Smooth muscle cell (in vitro differentiated cells): ENCODE results near the gene ZC3H12D. TPM values are rescaled to one million over a fixed set of nuclear protein-coding genes. Genes with fewer than 3 reads are reported as not detected.
"Not testable (repeated sequence)": the region's sequence is repeated elsewhere in the genome, so short reads cannot be mapped to it uniquely, and the experiment has no call there.

ENCODE experiments used
- DNase-seq: peaks from one replicate; lab custom pipeline; 2025; ENCODE audit not compliant: unreplicated experiment; lab: John Stamatoyannopoulos, UW
- H2AFZ ChIP-seq: fragments of 200-600 bp; sonication (generic); 2 replicates; pipeline ENCODE4 v1.6.0; 2016; ENCODE audit warnings: antibody characterized with exemption, low read depth, mild to moderate bottlenecking
- H3F3A ChIP-seq: fragments of 200-600 bp; sonication (generic); 2 replicates; pipeline ENCODE4 v1.6.0; 2017; ENCODE audit warnings: antibody characterized with exemption, low read depth
- H3K27ac ChIP-seq: fragments of 200-600 bp; sonication (generic); 2 replicates; pipeline ENCODE4 v1.5.1; 2016; ENCODE audit warnings: low read depth, mild to moderate bottlenecking
- H3K27me3 ChIP-seq: fragments of 200-600 bp; sonication (generic); 2 replicates; pipeline ENCODE4 v1.6.1; 2016; ENCODE audit warnings: low read depth, mild to moderate bottlenecking
- H3K36me3 ChIP-seq: fragments of 200-600 bp; sonication (generic); 2 replicates; pipeline ENCODE4 v1.5.1; 2016; ENCODE audit warnings: low read depth
- H3K4me1 ChIP-seq: fragments of 200-600 bp; sonication (generic); 2 replicates; pipeline ENCODE4 v1.5.1; 2016; ENCODE audit warnings: low read depth
- H3K4me2 ChIP-seq: fragments of 200-600 bp; sonication (generic); 2 replicates; pipeline ENCODE4 v1.6.0; 2016; ENCODE audit warnings: mild to moderate bottlenecking
- H3K4me3 ChIP-seq: fragments of 200-600 bp; sonication (generic); 2 replicates; pipeline ENCODE4 v1.5.1; 2016; ENCODE audit warnings: mild to moderate bottlenecking
- H3K79me2 ChIP-seq: fragments of 200-600 bp; sonication (generic); 2 replicates; pipeline ENCODE4 v1.6.0; 2016; ENCODE audit warnings: low read depth, mild to moderate bottlenecking
- H3K9ac ChIP-seq: fragments of 200-600 bp; sonication (generic); 2 replicates; pipeline ENCODE4 v1.6.0; 2016; ENCODE audit warnings: low read depth
- H3K9me3 ChIP-seq: fragments of 200-600 bp; sonication (generic); replicated peaks from 2 replicates; pipeline ENCODE4 v1.5.1; 2016; ENCODE audit warnings: low read depth
- H4K20me1 ChIP-seq: fragments of 200-600 bp; sonication (generic); 2 replicates; pipeline ENCODE4 v1.6.0; 2016; ENCODE audit warnings: low read depth
- WGBS: methylation state at CpG from one replicate; pipeline ENCODE4 v1.1.7; 2016; ENCODE audit warnings: low lambda C conversion rate; 5-methylcytosine and 5-hydroxymethylcytosine counted together
- polyA plus RNA-seq: library from polyadenylated mRNA; unstranded; fragments of >200 nt; fragmentation: Nextera tagmentation; extraction: Ambion mirVana; gene quantifications from 2 replicates; pipeline ENCODE4 v1.2.1, GENCODE V29; 2016
- total RNA-seq: library from RNA; depleted of rRNA; stranded (reverse); fragments of >200 nt; gene quantifications from 2 replicates; pipeline ENCODE4 v1.2.3, GENCODE V29; 2014
- TF ChIP-seq, protein P1 (sequence below): fragments of 200-600 bp; sonication (generic); IDR thresholded peaks from 2 replicates; pipeline ENCODE4 v1.5.1; 2017; ENCODE audit warnings: borderline replicate concordance, mild to moderate bottlenecking, antibody characterized with exemption; ENCODE audit not compliant: insufficient read depth, poor library complexity, severe bottlenecking

ZC3H12D gene
- total and polyA plus RNA-seq, 2 experiments from 2014 or later: not detected

DNA sequence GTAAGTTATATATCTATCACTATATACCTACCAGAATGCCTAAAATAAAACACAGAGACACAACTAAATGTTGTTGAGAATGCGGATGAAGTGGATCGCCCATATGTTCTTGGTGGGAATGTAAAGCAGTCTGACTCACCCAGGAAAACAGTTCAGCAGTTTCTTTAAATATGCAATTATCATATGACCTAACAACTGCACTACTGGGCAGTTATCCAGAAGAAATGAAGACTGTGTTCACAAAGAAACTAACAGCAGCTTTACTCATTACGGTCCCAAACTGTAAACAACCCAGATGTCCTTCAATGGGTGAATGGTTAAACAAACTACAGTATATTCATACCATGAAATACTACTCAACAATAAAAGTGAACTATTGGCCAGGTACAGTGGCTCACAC lies 14.3 kb upstream of the ZC3H12D start:
- peak overlapping the region; percentile 46 for H3K4me2 ChIP-seq
- peak overlapping the region; percentile 45 for H3K27ac ChIP-seq
- H4K20me1 ChIP-seq: peaks cover 3% of the 10 kb centered on the region
- H3K36me3 ChIP-seq: no peaks in the 10 kb centered on the region
- TF ChIP-seq, protein P1, sequence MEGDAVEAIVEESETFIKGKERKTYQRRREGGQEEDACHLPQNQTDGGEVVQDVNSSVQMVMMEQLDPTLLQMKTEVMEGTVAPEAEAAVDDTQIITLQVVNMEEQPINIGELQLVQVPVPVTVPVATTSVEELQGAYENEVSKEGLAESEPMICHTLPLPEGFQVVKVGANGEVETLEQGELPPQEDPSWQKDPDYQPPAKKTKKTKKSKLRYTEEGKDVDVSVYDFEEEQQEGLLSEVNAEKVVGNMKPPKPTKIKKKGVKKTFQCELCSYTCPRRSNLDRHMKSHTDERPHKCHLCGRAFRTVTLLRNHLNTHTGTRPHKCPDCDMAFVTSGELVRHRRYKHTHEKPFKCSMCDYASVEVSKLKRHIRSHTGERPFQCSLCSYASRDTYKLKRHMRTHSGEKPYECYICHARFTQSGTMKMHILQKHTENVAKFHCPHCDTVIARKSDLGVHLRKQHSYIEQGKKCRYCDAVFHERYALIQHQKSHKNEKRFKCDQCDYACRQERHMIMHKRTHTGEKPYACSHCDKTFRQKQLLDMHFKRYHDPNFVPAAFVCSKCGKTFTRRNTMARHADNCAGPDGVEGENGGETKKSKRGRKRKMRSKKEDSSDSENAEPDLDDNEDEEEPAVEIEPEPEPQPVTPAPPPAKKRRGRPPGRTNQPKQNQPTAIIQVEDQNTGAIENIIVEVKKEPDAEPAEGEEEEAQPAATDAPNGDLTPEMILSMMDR: no peak
- DNase-seq: no peak
- H3K27me3 ChIP-seq: no peaks in the 10 kb centered on the region
- no peaks in the 10 kb centered on the region for H3K4me1 ChIP-seq
- H3K79me2 ChIP-seq: no peaks in the 10 kb centered on the region
- H2AFZ ChIP-seq: no peak overlapping the region
- H3K9me3 ChIP-seq: no peaks in the 10 kb centered on the region
- peaks cover 2% of the 10 kb centered on the region for H3F3A ChIP-seq
- H3K4me3 ChIP-seq: no peak overlapping the region
- WGBS: 24% methylated on average over 3 of the region's 3 CpGs
- no peak overlapping the region for H3K9ac ChIP-seq

DNA sequence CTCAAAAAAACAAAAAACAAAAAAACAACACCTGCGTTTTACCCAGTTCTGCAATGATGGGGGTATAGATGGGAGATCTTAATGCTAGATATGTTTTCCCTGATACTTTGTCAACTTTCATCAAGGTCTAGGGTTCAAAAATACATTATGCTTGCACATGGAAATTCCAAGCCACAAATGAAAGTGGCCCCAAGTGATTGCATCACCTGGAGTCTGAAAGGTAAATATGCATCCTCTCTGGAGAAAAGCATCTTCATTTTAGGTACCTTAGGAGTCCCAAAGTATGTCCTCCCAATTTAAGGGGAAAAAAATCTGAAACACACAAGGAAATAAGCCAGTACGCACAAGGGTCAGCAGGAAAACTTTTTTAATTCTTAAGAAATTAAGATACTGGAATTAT lies 12.6 kb upstream of the ZC3H12D start:
- Histone ChIP-seq H3F3A (peaks cover 2% of the 10 kb centered on the region), H3K36me3 (no peaks in the 10 kb centered on the region), H3K4me3 (no peak overlapping the region), H4K20me1 (peaks cover 3% of the 10 kb centered on the region), H3K4me1 (no peaks in the 10 kb centered on the region), H3K9ac (no peak overlapping the region), H3K9me3 (no peaks in the 10 kb centered on the region), H3K27ac (no peak overlapping the region), H3K4me2 (no peak overlapping the region), H3K79me2 (no peaks in the 10 kb centered on the region), H2AFZ (no peak overlapping the region), H3K27me3 (no peaks in the 10 kb centered on the region)
- no peak for DNase-seq
- 96% methylated on average over 2 of the region's 2 CpGs for WGBS
- TF ChIP-seq, protein P1: no peak

DNA sequence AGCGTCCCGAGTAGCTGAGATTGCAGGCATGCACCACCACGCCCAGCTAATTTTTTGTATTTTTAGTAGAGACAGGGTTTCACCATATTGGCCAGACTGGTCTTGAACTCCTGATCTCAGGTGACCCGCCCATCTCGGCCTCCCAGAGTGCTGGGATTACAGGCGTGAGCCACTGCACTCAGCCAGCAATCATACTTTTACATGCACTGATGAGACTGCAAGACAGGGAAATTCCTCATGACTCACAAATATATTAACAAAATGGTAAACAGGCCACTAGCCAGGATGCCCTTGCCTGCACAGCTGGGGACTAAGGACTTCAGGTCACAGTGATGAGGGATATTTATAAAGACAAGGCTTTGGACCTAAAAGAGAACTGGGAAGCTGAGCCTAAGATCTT lies 11.8 kb upstream of the ZC3H12D start:
- H2AFZ ChIP-seq, H3K27me3 ChIP-seq, H3K4me3 ChIP-seq, H3F3A ChIP-seq, H3K27ac ChIP-seq, H4K20me1 ChIP-seq, H3K36me3 ChIP-seq, H3K9me3 ChIP-seq, DNase-seq, H3K9ac ChIP-seq, H3K4me2 ChIP-seq, H3K79me2 ChIP-seq, H3K4me1 ChIP-seq: not testable (repeated sequence)
- 87% methylated on average over 6 of the region's 6 CpGs for WGBS

DNA sequence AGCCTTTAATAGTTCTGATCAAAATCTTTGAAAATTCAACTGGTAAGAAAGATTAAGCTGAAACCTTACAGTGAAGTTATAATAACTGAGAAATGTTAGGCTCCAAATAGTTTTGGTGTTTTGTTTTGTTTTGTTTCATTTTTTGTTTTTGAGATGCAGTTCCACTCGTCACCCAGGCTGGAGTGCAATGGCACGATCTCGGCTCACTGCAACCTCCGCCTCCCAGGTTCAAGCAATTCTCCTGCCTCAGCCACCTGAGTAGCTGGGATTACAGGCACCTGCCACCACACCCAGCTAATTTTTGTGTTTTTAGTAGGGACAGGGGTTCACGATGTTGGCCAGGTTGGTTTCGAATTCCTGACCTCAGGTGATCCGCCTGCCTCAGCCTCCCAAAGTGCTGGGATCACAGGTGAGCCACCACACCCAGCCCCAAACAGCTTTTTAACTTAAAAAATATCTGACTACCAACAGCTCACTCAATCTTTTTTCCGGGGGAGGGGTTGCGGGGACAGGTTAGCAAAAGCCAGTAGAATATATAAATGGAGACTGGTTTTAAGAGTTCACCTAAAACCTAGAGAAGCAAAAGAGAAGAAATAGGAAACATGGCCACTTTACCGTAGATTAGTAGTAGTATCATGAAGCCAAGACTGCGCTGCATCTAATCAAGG lies 10.7 kb upstream of the ZC3H12D start:
- H3K9me3 ChIP-seq, H2AFZ ChIP-seq, H3K36me3 ChIP-seq, H3K4me1 ChIP-seq, H3K9ac ChIP-seq, H3F3A ChIP-seq, H3K27ac ChIP-seq, DNase-seq, H3K4me2 ChIP-seq, H4K20me1 ChIP-seq, H3K4me3 ChIP-seq, H3K27me3 ChIP-seq, H3K79me2 ChIP-seq: not testable (repeated sequence)
- WGBS: 95% methylated on average over 11 of the region's 11 CpGs

DNA sequence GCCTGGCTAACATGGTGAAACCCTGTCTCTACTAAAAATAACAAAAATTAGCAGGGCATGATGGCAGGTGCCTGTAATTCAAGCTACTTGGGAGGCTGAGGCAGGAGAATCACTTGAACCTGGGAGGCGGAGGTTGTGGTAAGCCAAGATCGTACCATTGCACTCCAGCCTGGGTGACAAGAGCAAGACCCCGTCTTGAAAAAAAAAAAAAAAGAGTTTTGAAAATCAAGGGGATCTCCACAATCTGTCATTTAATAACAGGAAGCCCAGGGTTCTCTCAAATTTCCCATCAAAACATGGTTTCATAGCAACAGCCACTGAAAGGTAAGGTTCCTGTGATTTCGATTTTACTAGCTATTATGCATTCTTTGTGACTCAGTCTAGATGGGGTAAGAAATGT lies 10.0 kb upstream of the ZC3H12D start:
- H3K9me3 ChIP-seq, H3K4me2 ChIP-seq, H3K4me3 ChIP-seq, H3K36me3 ChIP-seq, H3F3A ChIP-seq, DNase-seq, H3K79me2 ChIP-seq, H3K27me3 ChIP-seq, H3K9ac ChIP-seq, H4K20me1 ChIP-seq, H2AFZ ChIP-seq, H3K4me1 ChIP-seq, H3K27ac ChIP-seq: not testable (repeated sequence)
- WGBS: 96% methylated on average over 4 of the region's 4 CpGs
